ENCODE measurements around the gene CCT5. TPM values are rescaled to one million over a fixed set of nuclear protein-coding genes. Genes with fewer than 3 reads are reported as not detected.

Gene CCT5
- total and polyA plus RNA-seq, 2 donors (not counting 1 experiment from before 2014, with no cell fraction given), result 74.3 to 77.7 TPM

GRCh38 chr5:10201223-10201868 is 48.7 kb upstream of the CCT5 start:
- CTCF ChIA-PET, result no interaction called here
- no peaks in the 10 kb centered on the region for H3K4me1 ChIP-seq (ENCODE audit: control insufficient read depth in 2 of 2, insufficient read depth in 2 of 2, low read length in 2 of 2)
- H3K27me3 ChIP-seq (replicated peaks in 1 of 4; ENCODE audit: control extremely low read depth in 1 of 4, control insufficient read depth in 3 of 4, insufficient read depth in 4 of 4, low read length in 3 of 4), result no peaks in the 10 kb centered on the region
- intact Hi-C loops (cut with micrococcal nuclease), result no loop called here
- H3K4me2 ChIP-seq (replicated peaks; ENCODE audit: low read depth, low read length, poor library complexity, severe bottlenecking), result no peak overlapping the region
- no peak for ATAC-seq (ENCODE audit: low read depth)
- H3K9ac ChIP-seq (ENCODE audit: low read length), result no peak overlapping the region
- H3K9me3 ChIP-seq (ENCODE audit: control extremely low read depth in 1 of 3, control insufficient read depth in 2 of 3, insufficient read depth in 1 of 3, low read length in 2 of 3), result peaks cover 1 to 10% (median 9%) of the 10 kb centered on the region in 3 donors
- H3K4me3 ChIP-seq (ENCODE audit: control extremely low read depth in 1 of 5, extremely low read depth in 1 of 5, insufficient read depth in 1 of 5, low read depth in 2 of 5, low read length in 4 of 5), result no peak overlapping the region
- no peak for DNase-seq
- no peak overlapping the region for H3K27ac ChIP-seq (ENCODE audit: low read length in 2 of 2)
- Mint-ChIP-seq H3K4me3 (no peak overlapping the region), H3K27me3 (no peaks in the 10 kb centered on the region), H3K27ac (no peak overlapping the region), H3K9me3 (ENCODE audit: insufficient read depth) (peaks cover 3% of the 10 kb centered on the region), H3K4me1 (no peaks in the 10 kb centered on the region)
- 54% methylated on average over 3 of the region's 4 CpGs for WGBS (ENCODE audit: insufficient coverage)
- H2AFZ ChIP-seq (ENCODE audit: insufficient read depth, low read depth, low read length, poor library complexity, severe bottlenecking), result no peak overlapping the region
- TF ChIP-seq CTCF (IDR thresholded peaks at IDR 0.05) (no peak), EZH2 (IDR thresholded peaks at IDR 0.05; ENCODE audit: borderline replicate concordance, insufficient read depth, low read depth, low read length, poor library complexity, severe bottlenecking) (no peak)
- no peaks in the 10 kb centered on the region for H3K36me3 ChIP-seq (replicated peaks in 1 of 2; ENCODE audit: control extremely low read depth in 1 of 2, control insufficient read depth in 1 of 2, extremely low read depth in 1 of 2, insufficient read depth in 2 of 2, low read length in 1 of 2)
- H4K20me1 ChIP-seq (ENCODE audit: control insufficient read depth, insufficient read depth, low read length, poor library complexity, severe bottlenecking), result no peaks in the 10 kb centered on the region
- H3K79me2 ChIP-seq (ENCODE audit: control insufficient read depth, insufficient read depth, low read length), result no peaks in the 10 kb centered on the region
- POLR2A ChIA-PET, result no interaction called here

- Histone ChIP-seq H4K20me1 (ENCODE audit: control insufficient read depth, insufficient read depth, low read length, poor library complexity, severe bottlenecking) (no peaks in the 10 kb centered on the region), H2AFZ (ENCODE audit: insufficient read depth, low read depth, low read length, poor library complexity, severe bottlenecking) (no peak overlapping the region), H3K79me2 (ENCODE audit: control insufficient read depth, insufficient read depth, low read length) (no peaks in the 10 kb centered on the region), H3K9me3 (ENCODE audit: control extremely low read depth in 1 of 3, control insufficient read depth in 2 of 3, insufficient read depth in 1 of 3, low read length in 2 of 3) (peaks cover 1 to 9% (median 5%) of the 10 kb centered on the region in 3 donors), H3K4me2 (replicated peaks; ENCODE audit: low read depth, low read length, poor library complexity, severe bottlenecking) (no peak overlapping the region), H3K9ac (ENCODE audit: low read length) (no peak overlapping the region), H3K36me3 (replicated peaks in 1 of 2; ENCODE audit: control extremely low read depth in 1 of 2, control insufficient read depth in 1 of 2, extremely low read depth in 1 of 2, insufficient read depth in 2 of 2, low read length in 1 of 2) (no peaks in the 10 kb centered on the region), H3K4me3 (ENCODE audit: control extremely low read depth in 1 of 5, extremely low read depth in 1 of 5, insufficient read depth in 1 of 5, low read depth in 2 of 5, low read length in 4 of 5) (no peak overlapping the region), H3K4me1 (ENCODE audit: control insufficient read depth in 2 of 2, insufficient read depth in 2 of 2, low read length in 2 of 2) (no peaks in the 10 kb centered on the region), H3K27me3 (replicated peaks in 1 of 4; ENCODE audit: control extremely low read depth in 1 of 4, control insufficient read depth in 3 of 4, insufficient read depth in 4 of 4, low read length in 3 of 4) (no peaks in the 10 kb centered on the region), H3K27ac (ENCODE audit: low read length in 2 of 2) (no peak overlapping the region)
- intact Hi-C loops (cut with micrococcal nuclease), result no loop called here
- DNase-seq, result no peak
- WGBS (ENCODE audit: insufficient coverage), result 95% methylated on average over 2 of the region's 3 CpGs
- TF ChIP-seq CTCF (IDR thresholded peaks at IDR 0.05), result no peak
- TF ChIP-seq EZH2 (IDR thresholded peaks at IDR 0.05; ENCODE audit: borderline replicate concordance, insufficient read depth, low read depth, low read length, poor library complexity, severe bottlenecking), result no peak
- no peak overlapping the region for H3K4me3 Mint-ChIP-seq
- H3K9me3 Mint-ChIP-seq (ENCODE audit: insufficient read depth), result peaks cover 3% of the 10 kb centered on the region
- no peaks in the 10 kb centered on the region for H3K27me3 Mint-ChIP-seq
- ATAC-seq (ENCODE audit: low read depth), result no peak
- CTCF ChIA-PET, result no interaction called here
- H3K4me1 Mint-ChIP-seq, result no peaks in the 10 kb centered on the region
- POLR2A ChIA-PET, result no interaction called here
- H3K27ac Mint-ChIP-seq, result no peak overlapping the region
Measured at GRCh38 chr5:10202089-10202910, 47.8 kb upstream of the CCT5 start.
